T-helper 22 cell (primary cell): Measurements from ENCODE around the gene BMP4.

Experiments
- DNase-seq: peaks from one replicate; pipeline ENCODE4 v3.0.0-alpha.2; 2020; ENCODE audit warnings: low read depth

BMP4 gene

DNA sequence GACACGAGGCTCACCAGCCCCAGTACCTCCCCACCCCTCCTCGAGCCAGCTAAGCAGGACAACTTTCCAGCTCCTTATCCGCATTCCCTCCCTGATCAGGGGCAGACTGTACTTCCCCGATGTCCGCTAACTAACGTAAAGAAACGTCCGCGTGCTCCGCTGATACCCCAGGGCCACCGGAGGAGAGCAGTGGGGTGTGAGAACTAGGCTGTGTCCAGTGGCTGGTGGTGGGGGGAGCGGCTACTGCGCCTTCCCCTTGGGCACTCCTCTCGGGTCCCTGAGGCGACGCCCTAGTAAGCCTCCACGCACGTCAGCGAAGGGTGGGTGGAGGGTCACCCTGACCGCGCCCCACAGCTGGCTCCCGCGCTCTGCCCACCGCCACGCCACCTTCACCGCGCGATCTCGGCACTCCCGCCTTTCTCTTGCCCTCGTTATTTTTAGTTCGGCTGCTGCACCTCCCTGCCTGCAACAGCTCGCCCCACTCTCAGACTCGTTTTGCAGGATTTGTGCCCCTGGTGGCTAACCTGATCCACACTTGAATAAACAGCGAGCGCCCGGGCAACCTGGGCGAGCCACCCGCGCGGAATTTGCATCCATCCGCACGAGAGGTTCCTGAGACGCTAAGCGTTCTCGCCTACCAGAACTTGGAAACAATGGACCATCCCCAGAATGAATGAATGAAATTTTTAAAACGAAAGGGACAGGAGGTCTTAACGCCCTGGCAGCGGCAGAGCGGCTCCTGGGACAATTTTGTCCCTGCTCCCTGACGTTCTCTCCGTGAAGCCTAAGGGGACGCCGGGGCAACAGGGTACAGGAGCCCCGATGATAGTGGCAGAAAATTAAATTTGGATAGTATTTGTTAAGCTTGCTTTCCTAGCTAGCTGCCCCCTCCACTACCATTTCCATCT lies 6.9 kb upstream of the BMP4 start:
- DNase-seq: no peak

- DNase-seq: no peak
Measured at GRCh38 chr14:53962953-53963319, 6.3 kb upstream of the BMP4 start.

- no peak for DNase-seq
Measured at GRCh38 chr14:53958628-53959027, 2.0 kb upstream of the BMP4 start.

GRCh38 chr14:53957739-53958138 lies 1.1 kb upstream of the BMP4 start:
- no peak for DNase-seq

DNA sequence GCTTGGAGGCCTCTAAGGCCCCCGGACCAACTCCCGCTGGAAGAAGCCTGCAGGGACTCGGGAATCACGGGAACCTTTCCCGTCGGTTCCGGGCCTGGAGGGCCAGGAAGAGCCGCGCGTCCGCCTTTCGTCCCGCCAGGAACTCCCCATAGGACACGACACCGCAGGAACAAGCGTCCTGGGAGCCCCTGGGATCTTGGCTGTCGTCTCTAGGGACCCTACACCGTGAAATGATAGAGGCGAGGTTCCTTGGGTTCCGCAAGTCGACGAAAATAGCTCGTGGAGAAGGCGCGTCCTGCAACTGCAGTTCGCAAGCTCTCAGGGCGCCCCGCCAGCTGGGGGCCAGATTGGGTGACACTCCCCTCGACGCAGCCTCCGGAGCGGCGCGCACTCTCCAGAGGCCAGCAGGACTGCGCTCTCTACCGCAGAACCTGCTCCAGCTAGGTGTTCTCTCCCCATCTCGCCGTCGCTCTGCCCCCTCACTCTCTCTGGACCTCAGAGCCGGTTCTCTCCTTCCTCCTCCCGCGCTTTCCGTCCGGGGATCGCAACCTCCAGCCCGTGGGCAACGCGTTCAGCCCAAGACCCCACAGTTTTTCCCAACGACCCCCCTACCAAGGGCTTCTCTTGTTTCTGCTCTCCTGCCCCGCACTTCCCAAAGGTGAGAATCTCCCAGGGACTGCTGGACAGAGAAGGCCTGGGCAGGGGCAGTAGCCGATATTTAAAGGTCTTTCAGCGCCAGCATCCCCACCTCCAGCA lies 776 bp downstream of the BMP4 start:
- no peak for DNase-seq

DNA sequence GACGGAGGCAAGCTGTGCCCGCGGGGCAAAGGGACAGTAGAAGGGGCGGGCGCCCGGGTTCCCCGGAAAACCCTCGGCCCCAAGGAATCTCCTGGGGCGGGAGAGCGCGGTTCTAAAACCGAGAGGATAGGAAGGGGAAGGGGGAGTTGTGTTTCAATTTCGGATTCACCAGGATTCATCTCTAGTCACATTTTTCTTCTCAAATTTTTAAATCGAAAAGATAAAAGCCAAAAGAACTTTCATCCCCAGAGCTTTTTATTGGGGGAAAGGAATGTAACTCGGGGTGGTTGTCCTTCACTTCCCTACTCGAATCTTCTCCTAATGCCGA lies 1.4 kb downstream of the BMP4 start:
- DNase-seq: no peak

DNA sequence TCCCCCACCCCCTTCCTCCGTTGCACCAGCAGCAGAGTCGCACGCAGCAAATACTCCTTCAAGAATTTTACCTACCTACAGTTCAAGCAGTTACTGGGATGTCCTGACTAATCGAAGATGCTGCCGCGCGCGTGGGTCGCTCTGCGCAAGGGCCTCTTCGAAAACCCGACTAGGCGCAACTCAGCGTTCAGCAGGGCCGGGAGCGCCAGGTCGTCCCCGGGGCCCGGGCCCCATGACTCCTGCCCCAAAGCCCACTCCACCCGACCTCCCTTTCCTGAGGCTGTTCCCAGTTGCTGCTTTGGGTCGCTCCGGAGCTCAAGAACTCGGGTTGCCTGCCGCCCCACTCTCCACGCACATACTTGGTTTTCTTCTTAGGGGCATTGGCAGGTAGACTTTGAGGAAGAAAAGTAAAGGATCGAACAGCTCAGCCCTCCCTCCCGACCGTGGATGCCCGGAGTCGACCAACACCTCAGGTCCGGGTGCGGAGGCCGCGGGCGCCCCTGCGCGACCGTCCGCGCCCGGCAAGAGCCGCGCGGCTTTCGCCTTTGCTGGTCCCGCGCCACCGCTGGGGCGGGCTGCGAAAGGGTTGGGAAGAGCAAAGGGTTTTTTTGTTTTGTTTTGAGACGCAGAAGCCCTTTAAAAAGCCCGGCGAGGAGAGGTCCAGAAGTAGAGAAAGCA lies 1.9 kb downstream of the BMP4 start:
- DNase-seq: no peak

GRCh38 chr14:53953828-53954550 lies 2.6 kb downstream of the BMP4 start:
- DNase-seq: no peak

- DNase-seq: no peak
Measured at GRCh38 chr14:53953002-53953827, 3.4 kb downstream of the BMP4 start.

DNA sequence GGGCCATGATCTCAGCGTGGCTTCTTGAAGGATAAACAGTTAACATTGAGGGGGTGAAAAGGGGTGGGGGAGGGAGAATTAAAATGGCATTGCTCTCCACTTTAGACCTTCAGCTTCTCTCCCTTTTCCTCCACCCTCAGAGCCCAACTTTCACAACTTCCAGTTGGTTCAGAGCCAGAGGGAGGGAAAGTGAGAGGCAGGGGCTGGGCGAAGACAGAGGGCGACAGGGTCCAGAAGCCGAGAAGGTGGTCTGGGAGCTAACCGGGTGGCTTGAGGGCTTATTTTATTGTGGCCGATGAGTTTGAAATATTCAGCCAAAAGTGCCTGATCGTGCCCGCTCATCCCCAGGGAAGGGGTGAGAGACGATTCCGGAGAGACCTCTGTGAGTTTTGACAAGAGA lies 4.1 kb downstream of the BMP4 start:
- DNase-seq: no peak

DNA sequence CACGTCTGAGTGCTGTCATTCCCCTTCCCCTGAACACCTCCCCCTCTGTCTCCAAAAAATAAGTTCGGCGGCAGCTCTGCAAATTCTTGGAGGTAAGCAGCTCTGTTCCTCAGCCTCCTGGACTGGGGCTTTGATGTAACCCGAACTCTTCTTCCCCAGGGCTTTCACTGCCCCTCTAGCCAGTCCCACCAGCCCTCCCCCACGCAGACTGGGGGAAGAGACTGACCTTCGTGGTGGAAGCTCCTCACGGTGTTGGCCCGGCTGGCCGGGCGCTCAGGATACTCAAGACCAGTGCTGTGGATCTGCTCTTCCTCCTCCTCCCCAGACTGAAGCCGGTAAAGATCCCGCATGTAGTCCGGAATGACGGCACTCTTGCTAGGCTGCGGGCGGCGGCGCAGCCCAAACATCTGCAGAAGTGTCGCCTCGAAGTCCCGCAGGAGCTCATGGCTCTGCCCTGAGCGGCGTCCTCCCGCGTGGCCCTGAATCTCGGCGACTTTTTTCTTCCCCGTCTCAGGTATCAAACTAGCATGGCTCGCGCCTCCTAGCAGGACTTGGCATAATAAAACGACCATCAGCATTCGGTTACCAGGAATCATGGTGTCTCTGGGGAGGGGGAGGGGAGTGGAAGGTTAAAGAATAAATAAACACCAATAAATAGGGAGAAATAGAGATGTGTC lies 4.9 kb downstream of the BMP4 start:
- no peak for DNase-seq

GRCh38 chr14:53951243-53951626 lies 5.4 kb downstream of the BMP4 start:
- DNase-seq: no peak

- no peak for DNase-seq
Measured at GRCh38 chr14:53950031-53950793, 6.4 kb downstream of the BMP4 start.

- no peak for DNase-seq
Measured at GRCh38 chr14:53949201-53949600, 7.4 kb downstream of the BMP4 start.

GRCh38 chr14:53948205-53948884 lies 8.3 kb downstream of the BMP4 start:
- DNase-seq: no peak

GRCh38 chr14:53947452-53948204 lies 9.0 kb downstream of the BMP4 start:
- DNase-seq: no peak

- DNase-seq: no peak
Measured at GRCh38 chr14:53947094-53947445, 9.6 kb downstream of the BMP4 start.

DNA sequence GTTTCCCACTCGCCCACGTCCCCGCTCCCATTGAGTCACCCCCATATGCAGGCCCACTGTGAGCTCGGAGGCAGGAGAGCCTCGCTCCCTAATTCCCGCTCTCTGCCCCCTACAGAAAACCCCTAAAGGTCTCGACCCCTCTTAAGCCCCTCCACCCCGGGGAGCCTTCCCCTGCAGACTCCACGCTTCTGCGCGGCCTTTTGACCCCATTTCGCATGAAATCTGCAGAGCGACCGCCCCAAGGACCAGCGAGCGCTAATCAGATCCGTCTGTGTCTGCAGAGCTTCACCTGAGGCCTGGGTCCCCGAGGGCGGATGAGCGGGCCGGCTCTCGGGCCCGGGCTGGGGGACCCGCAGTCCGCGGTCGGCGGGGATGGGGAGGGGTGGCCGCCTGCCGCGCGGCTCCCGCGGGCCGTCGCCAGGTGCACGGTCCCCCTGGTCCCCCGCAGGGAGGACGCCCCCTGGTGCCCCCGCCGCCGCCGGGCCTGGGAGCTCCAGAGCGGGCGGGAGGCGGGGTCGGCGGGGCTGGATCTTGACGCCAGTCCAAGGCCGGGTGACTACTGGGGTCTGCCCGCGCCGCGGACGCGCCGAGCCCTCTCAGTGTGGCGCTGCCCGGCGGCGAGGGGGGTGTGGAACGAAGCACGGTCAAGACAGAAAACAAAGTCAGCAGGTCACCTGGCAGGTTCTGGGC lies 10.1 kb downstream of the BMP4 start:
- no peak for DNase-seq
